ENCODE results near the gene NUDT5. TPM values are rescaled to one million over a fixed set of nuclear protein-coding genes. Genes with fewer than 3 reads are reported as not detected.
A peak's percentile ranks its signal among the peaks of the same experiment; 100 is the strongest.
"Not testable (repeated sequence)": the region's sequence is repeated elsewhere in the genome, so short reads cannot be mapped to it uniquely, and the experiment has no call there.

NUDT5 gene
- total RNA-seq, 1 experiment from 2014 or later: 96.9 TPM

- H3K4me1 ChIP-seq (ENCODE audit: low read length); H3K79me2 ChIP-seq (ENCODE audit: low read length); H3K4me3 ChIP-seq (ENCODE audit: low read length); H3K9me2 ChIP-seq (replicated peaks; ENCODE audit: insufficient read depth, low read length); H4K20me1 ChIP-seq (ENCODE audit: insufficient read depth, low read depth, low read length); H3K9me3 ChIP-seq (ENCODE audit: low read length); H3K27me3 ChIP-seq (ENCODE audit: low read length); H2AFZ ChIP-seq (ENCODE audit: low read length); H3K4me2 ChIP-seq (ENCODE audit: low read depth, low read length, poor library complexity, severe bottlenecking); H3K27ac ChIP-seq (ENCODE audit: low read length); DNase-seq; H3K9ac ChIP-seq (ENCODE audit: low read length): not testable (repeated sequence)
- H3K36me3 ChIP-seq (ENCODE audit: insufficient read depth, low read length): peaks cover 60% of the 10 kb centered on the region
These were observed 39.0 kb upstream of the NUDT5 start for GRCh38 chr10:12234687-12235086.

GRCh38 chr10:12228851-12229250, 33.2 kb upstream of the NUDT5 start:
- Histone ChIP-seq H3K36me3 (ENCODE audit: insufficient read depth, low read length) (peaks cover 37% of the 10 kb centered on the region), H3K9ac (ENCODE audit: low read length) (no peak overlapping the region), H3K79me2 (ENCODE audit: low read length) (peaks cover 11% of the 10 kb centered on the region), H3K4me3 (ENCODE audit: low read length) (no peak overlapping the region), H3K9me3 (ENCODE audit: low read length) (no peaks in the 10 kb centered on the region), H3K9me2 (replicated peaks; ENCODE audit: insufficient read depth, low read length) (no peaks in the 10 kb centered on the region), H3K27me3 (ENCODE audit: low read length) (no peaks in the 10 kb centered on the region), H3K4me2 (ENCODE audit: low read depth, low read length, poor library complexity, severe bottlenecking) (no peak overlapping the region), H2AFZ (ENCODE audit: low read length) (no peak overlapping the region), H3K4me1 (ENCODE audit: low read length) (no peaks in the 10 kb centered on the region), H4K20me1 (ENCODE audit: insufficient read depth, low read depth, low read length) (peaks cover 10% of the 10 kb centered on the region; the same call in 1 of the 2 replicates), H3K27ac (ENCODE audit: low read length) (no peak overlapping the region)
- DNase-seq: no peak

GRCh38 chr10:12226438-12226837, 30.7 kb upstream of the NUDT5 start:
- H3K4me2 ChIP-seq (ENCODE audit: low read depth, low read length, poor library complexity, severe bottlenecking); H3K27me3 ChIP-seq (ENCODE audit: low read length); DNase-seq; H3K4me1 ChIP-seq (ENCODE audit: low read length); H3K9me2 ChIP-seq (replicated peaks; ENCODE audit: insufficient read depth, low read length); H3K9ac ChIP-seq (ENCODE audit: low read length); H2AFZ ChIP-seq (ENCODE audit: low read length); H4K20me1 ChIP-seq (ENCODE audit: insufficient read depth, low read depth, low read length); H3K4me3 ChIP-seq (ENCODE audit: low read length); H3K27ac ChIP-seq (ENCODE audit: low read length); H3K9me3 ChIP-seq (ENCODE audit: low read length): not testable (repeated sequence)
- peaks cover 38% of the 10 kb centered on the region for H3K36me3 ChIP-seq (ENCODE audit: insufficient read depth, low read length)
- H3K79me2 ChIP-seq (ENCODE audit: low read length): peaks cover 28% of the 10 kb centered on the region

GRCh38 chr10:12225444-12225843, 29.8 kb upstream of the NUDT5 start:
- Histone ChIP-seq H3K79me2 (ENCODE audit: low read length) (peaks cover 34% of the 10 kb centered on the region), H3K27ac (ENCODE audit: low read length) (no peak overlapping the region), H3K9me2 (replicated peaks; ENCODE audit: insufficient read depth, low read length) (no peaks in the 10 kb centered on the region), H3K9ac (ENCODE audit: low read length) (no peak overlapping the region), H3K9me3 (ENCODE audit: low read length) (no peaks in the 10 kb centered on the region), H3K4me1 (ENCODE audit: low read length) (no peaks in the 10 kb centered on the region), H4K20me1 (ENCODE audit: insufficient read depth, low read depth, low read length) (peaks cover 13% of the 10 kb centered on the region), H3K36me3 (ENCODE audit: insufficient read depth, low read length) (peaks cover 43% of the 10 kb centered on the region), H3K4me2 (ENCODE audit: low read depth, low read length, poor library complexity, severe bottlenecking) (no peak overlapping the region), H3K27me3 (ENCODE audit: low read length) (no peaks in the 10 kb centered on the region), H2AFZ (ENCODE audit: low read length) (no peak overlapping the region), H3K4me3 (ENCODE audit: low read length) (no peak overlapping the region)
- DNase-seq: no peak

- Histone ChIP-seq H3K36me3 (ENCODE audit: insufficient read depth, low read length) (peaks cover 65% of the 10 kb centered on the region), H2AFZ (ENCODE audit: low read length) (no peak overlapping the region), H3K4me2 (ENCODE audit: low read depth, low read length, poor library complexity, severe bottlenecking) (no peak overlapping the region), H3K4me3 (ENCODE audit: low read length) (no peak overlapping the region), H4K20me1 (ENCODE audit: insufficient read depth, low read depth, low read length) (peaks cover 11% of the 10 kb centered on the region), H3K27me3 (ENCODE audit: low read length) (no peaks in the 10 kb centered on the region), H3K9me3 (ENCODE audit: low read length) (no peaks in the 10 kb centered on the region), H3K4me1 (ENCODE audit: low read length) (no peaks in the 10 kb centered on the region), H3K79me2 (ENCODE audit: low read length) (peaks cover 61% of the 10 kb centered on the region), H3K9me2 (replicated peaks; ENCODE audit: insufficient read depth, low read length) (no peaks in the 10 kb centered on the region), H3K9ac (ENCODE audit: low read length) (no peak overlapping the region), H3K27ac (ENCODE audit: low read length) (no peak overlapping the region)
- DNase-seq: no peak
These were observed 25.9 kb upstream of the NUDT5 start for GRCh38 chr10:12221323-12222298.

- H3K27me3 ChIP-seq (ENCODE audit: low read length): no peaks in the 10 kb centered on the region
- H4K20me1 ChIP-seq (ENCODE audit: insufficient read depth, low read depth, low read length): peaks cover 8% of the 10 kb centered on the region
- no peak overlapping the region for H2AFZ ChIP-seq (ENCODE audit: low read length)
- no peaks in the 10 kb centered on the region for H3K9me2 ChIP-seq (replicated peaks; ENCODE audit: insufficient read depth, low read length)
- no peak overlapping the region for H3K27ac ChIP-seq (ENCODE audit: low read length)
- peaks cover 67% of the 10 kb centered on the region for H3K36me3 ChIP-seq (ENCODE audit: insufficient read depth, low read length)
- H3K9me3 ChIP-seq (ENCODE audit: low read length): no peaks in the 10 kb centered on the region
- H3K9ac ChIP-seq (ENCODE audit: low read length): no peak overlapping the region
- H3K4me1 ChIP-seq (ENCODE audit: low read length): peaks cover 3% of the 10 kb centered on the region; the same call in 1 of the 2 replicates
- no peak overlapping the region for H3K4me3 ChIP-seq (ENCODE audit: low read length)
- H3K79me2 ChIP-seq (ENCODE audit: low read length): peaks cover 75% of the 10 kb centered on the region
- DNase-seq: no peak
- no peak overlapping the region for H3K4me2 ChIP-seq (ENCODE audit: low read depth, low read length, poor library complexity, severe bottlenecking)
These were observed 23.3 kb upstream of the NUDT5 start for GRCh38 chr10:12218991-12219390.

GRCh38 chr10:12214763-12215218, 19.1 kb upstream of the NUDT5 start:
- peaks cover 10% of the 10 kb centered on the region for H4K20me1 ChIP-seq (ENCODE audit: insufficient read depth, low read depth, low read length)
- peaks cover 66% of the 10 kb centered on the region for H3K36me3 ChIP-seq (ENCODE audit: insufficient read depth, low read length)
- peaks cover 3% of the 10 kb centered on the region; the same call in 1 of the 2 replicates for H3K4me1 ChIP-seq (ENCODE audit: low read length)
- H3K4me3 ChIP-seq (ENCODE audit: low read length): no peak overlapping the region
- H2AFZ ChIP-seq (ENCODE audit: low read length): no peak overlapping the region
- H3K27ac ChIP-seq (ENCODE audit: low read length): no peak overlapping the region
- H3K9me3 ChIP-seq (ENCODE audit: low read length): no peaks in the 10 kb centered on the region
- H3K4me2 ChIP-seq (ENCODE audit: low read depth, low read length, poor library complexity, severe bottlenecking): no peak overlapping the region
- peaks cover 69% of the 10 kb centered on the region for H3K79me2 ChIP-seq (ENCODE audit: low read length)
- peak; percentile 76 for DNase-seq
- H3K9ac ChIP-seq (ENCODE audit: low read length): no peak overlapping the region
- H3K9me2 ChIP-seq (replicated peaks; ENCODE audit: insufficient read depth, low read length): no peaks in the 10 kb centered on the region
- H3K27me3 ChIP-seq (ENCODE audit: low read length): no peaks in the 10 kb centered on the region

- peaks cover 10% of the 10 kb centered on the region for H4K20me1 ChIP-seq (ENCODE audit: insufficient read depth, low read depth, low read length)
- H3K4me2 ChIP-seq (ENCODE audit: low read depth, low read length, poor library complexity, severe bottlenecking): no peak overlapping the region
- no peak overlapping the region for H3K27ac ChIP-seq (ENCODE audit: low read length)
- no peak for DNase-seq
- H3K4me1 ChIP-seq (ENCODE audit: low read length): peaks cover 3% of the 10 kb centered on the region; the same call in 1 of the 2 replicates
- H3K79me2 ChIP-seq (ENCODE audit: low read length): peaks cover 70% of the 10 kb centered on the region
- H3K36me3 ChIP-seq (ENCODE audit: insufficient read depth, low read length): peaks cover 65% of the 10 kb centered on the region
- H2AFZ ChIP-seq (ENCODE audit: low read length): no peak overlapping the region
- no peak overlapping the region for H3K9ac ChIP-seq (ENCODE audit: low read length)
- no peaks in the 10 kb centered on the region for H3K9me2 ChIP-seq (replicated peaks; ENCODE audit: insufficient read depth, low read length)
- no peak overlapping the region for H3K4me3 ChIP-seq (ENCODE audit: low read length)
- H3K9me3 ChIP-seq (ENCODE audit: low read length): no peaks in the 10 kb centered on the region
- H3K27me3 ChIP-seq (ENCODE audit: low read length): no peaks in the 10 kb centered on the region
These were observed 18.4 kb upstream of the NUDT5 start for GRCh38 chr10:12214093-12214492.
